Pancreas (tissue), 10 donors: ENCODE data around the gene ANKS6. TPM values are rescaled to one million over a fixed set of nuclear protein-coding genes. Genes with fewer than 3 reads are reported as not detected.

Experiments
- ATAC-seq, 4 donors: fragments of 200-7000 bp; cut with Tn5 transposase; one replicate each; pipeline versions ENCODE4 v1.8.0 to v1.9.1; 2020; ENCODE audit warnings: mild to moderate bottlenecking in 4 of 4, moderate library complexity in 4 of 4
- DNase-seq, 6 donors: peaks; one replicate each; pipeline ENCODE4 v3.0.0-alpha.2; 2020
- FAIRE-seq: peaks from 2 replicates; lab custom pipeline; 2012; peaks lifted over from hg19 to GRCh38; lab: Jason Lieb, UNC
- H3K27ac ChIP-seq, 4 donors: fragments of 200-600 bp; sonication (generic); 1 replicate in 3 of 4; 2 replicates in 1 of 4; pipeline versions ENCODE4 v1.5.0 to v1.8.0; 2020
- H3K27me3 ChIP-seq, 4 donors: fragments of 200-600 bp; one replicate each; pipeline ENCODE4 v1.8.0; 2021
- H3K36me3 ChIP-seq, 3 donors: fragments of 200-600 bp; sonication (generic) in 1 of 3; one replicate each; pipeline versions ENCODE4 v1.5.0 to v1.8.0; 2020 to 2021
- H3K4me1 ChIP-seq, 3 donors: fragments of 200-600 bp; one replicate each; pipeline ENCODE4 v1.8.0; 2021
- H3K4me3 ChIP-seq, 4 donors: fragments of 200-600 bp; sonication (generic) in 2 of 4; one replicate each; pipeline versions ENCODE4 v1.5.0 to v1.8.0; 2020 to 2021
- H3K9me3 ChIP-seq, 4 donors: fragments of 200-600 bp; one replicate each; pipeline ENCODE4 v1.8.0; 2021
- WGBS, 2 donors: extraction: QIAGEN DNeasy Blood & Tissue Kit; methylation state at CpG; one replicate each; pipeline ENCODE4 v1.1.7; 2013; 5-methylcytosine and 5-hydroxymethylcytosine counted together
- intact Hi-C, 3 donors: fragments of 100-400 bp; cut with DNase I; formaldehyde crosslinking; loops; one replicate each; pipeline versions ENCODE4 v1.11.1 to v1.14.2; 2022
- polyA plus RNA-seq, 2 donors: library from polyadenylated mRNA; stranded (reverse); fragments of 200-250 nt; gene quantifications; one replicate each; pipeline ENCODE4 v1.2.3, GENCODE V29; 2013
- total RNA-seq, 6 donors: library from RNA; stranded (reverse); fragmentation: NEBNext Ultra II Directional in 4 of 6; extraction: Animal tissue kit (Norgen Biotek cat#: 25700) in 4 of 6; gene quantifications; one replicate each; pipeline versions ENCODE4 v1.2.1 to v1.2.4, GENCODE V29; 2021 to 2023
- TF ChIP-seq, protein P1 (sequence below), 4 donors: fragments of 200-600 bp; sonication (generic) in 3 of 4; IDR thresholded peaks; one replicate each; pipeline versions ENCODE4 v1.5.0 to v1.8.0; 2021; ENCODE audit warnings: antibody characterized with exemption in 4 of 4
- donor health status: healthy with polysubstance abuse.
- donor health status: DM: no; HTN: no; CAD: no; lungs with moderate emphysema.
- donor health status: DM: no; HTN: no; CAD: no.
- donor health status: control.
- donor health status: control.
- donor health status: Bipolar disorder and iron deficiency.
- donor health status: DM: yes; HTN: yes; CAD: no.
- donor health status: DM: no; HTN: no; CAD: no.
- donor health status: DM: no; HTN: no; CAD: no.
- donor health status: DM: yes; HTN: yes; CAD: no.

ANKS6 gene
- total and polyA plus RNA-seq, 8 donors = 10.6 to 20.6 (median 12.3) TPM

DNA sequence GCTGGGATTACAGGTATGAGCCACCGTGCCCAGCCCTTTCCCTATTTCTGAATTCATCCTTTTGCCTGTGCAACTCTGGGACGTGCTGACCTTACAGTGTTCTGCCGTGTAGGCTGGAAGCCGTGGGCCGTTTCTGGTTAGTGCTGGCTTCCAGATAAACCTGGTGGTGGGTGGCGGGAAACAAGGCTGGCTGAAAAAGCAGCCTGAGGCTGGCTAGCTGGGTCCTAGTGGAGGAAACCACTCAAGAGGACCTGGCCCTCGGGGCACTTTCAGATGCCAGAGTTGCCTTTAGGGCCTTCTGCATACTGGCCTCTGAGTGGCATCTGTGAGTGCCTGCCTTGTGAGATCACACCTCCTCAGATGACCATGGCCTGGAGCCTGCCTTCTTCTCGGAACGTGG, 38.0 kb upstream of the ANKS6 start:
- no peak for FAIRE-seq
- ATAC-seq = no peak
- Histone ChIP-seq H3K4me1 (no peaks in the 10 kb centered on the region), H3K9me3 (no peaks in the 10 kb centered on the region), H3K27me3 (no peaks in the 10 kb centered on the region), H3K27ac (no peak overlapping the region), H3K4me3 (no peak overlapping the region), H3K36me3 (no peaks in the 10 kb centered on the region)
- intact Hi-C loops = no loop called here
- DNase-seq = no peak
- 90 to 95% methylated on average over 9 of the region's 9 CpGs for WGBS, 2 donors
- TF ChIP-seq, protein P1, sequence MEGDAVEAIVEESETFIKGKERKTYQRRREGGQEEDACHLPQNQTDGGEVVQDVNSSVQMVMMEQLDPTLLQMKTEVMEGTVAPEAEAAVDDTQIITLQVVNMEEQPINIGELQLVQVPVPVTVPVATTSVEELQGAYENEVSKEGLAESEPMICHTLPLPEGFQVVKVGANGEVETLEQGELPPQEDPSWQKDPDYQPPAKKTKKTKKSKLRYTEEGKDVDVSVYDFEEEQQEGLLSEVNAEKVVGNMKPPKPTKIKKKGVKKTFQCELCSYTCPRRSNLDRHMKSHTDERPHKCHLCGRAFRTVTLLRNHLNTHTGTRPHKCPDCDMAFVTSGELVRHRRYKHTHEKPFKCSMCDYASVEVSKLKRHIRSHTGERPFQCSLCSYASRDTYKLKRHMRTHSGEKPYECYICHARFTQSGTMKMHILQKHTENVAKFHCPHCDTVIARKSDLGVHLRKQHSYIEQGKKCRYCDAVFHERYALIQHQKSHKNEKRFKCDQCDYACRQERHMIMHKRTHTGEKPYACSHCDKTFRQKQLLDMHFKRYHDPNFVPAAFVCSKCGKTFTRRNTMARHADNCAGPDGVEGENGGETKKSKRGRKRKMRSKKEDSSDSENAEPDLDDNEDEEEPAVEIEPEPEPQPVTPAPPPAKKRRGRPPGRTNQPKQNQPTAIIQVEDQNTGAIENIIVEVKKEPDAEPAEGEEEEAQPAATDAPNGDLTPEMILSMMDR (IDR thresholded peaks at IDR 0.05) = no peak

DNA sequence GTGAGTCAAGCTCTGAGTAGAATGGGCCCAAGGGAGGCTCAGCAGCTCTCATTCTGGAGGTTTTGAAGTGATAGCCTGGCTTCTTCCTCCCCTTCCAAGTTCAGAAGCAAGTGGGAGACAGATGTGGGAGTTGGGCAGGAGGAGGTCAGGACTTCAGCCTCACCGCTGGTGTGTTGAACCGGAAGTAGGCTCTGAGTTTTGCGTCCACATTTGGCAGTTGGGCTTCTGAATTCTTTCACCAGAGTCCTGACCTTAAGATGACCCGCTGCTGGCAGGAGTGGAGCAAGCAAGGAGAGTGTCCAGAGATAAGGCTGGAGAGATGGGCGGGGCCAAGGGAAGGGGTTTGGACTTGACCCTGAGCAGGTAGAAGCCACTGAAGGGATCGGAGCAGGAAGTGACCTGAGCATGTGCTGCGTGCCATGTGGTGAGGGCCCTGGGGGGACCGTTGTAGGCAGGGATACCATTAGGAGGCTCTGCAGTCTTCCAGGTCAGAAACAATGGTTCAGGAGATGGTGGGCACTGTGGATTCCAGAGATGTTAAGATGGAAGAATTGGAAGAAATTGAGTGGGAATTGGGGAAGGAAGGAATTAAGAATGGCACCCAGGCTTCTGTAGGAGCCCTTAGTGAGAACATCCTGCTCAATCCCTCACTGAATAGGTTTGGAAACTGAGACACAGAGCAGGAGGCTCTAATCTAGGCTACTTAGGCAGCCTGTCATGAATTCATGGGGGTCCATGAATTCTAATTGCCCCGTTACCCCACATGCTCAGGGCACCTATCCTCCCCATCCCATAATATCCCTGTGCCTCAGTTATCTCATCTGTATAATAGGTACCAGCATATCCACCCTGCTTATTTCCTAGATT, 37.0 kb upstream of the ANKS6 start:
- H3K36me3 ChIP-seq = no peaks in the 10 kb centered on the region
- FAIRE-seq = no peak
- H3K27ac ChIP-seq = no peak overlapping the region
- peak; percentile 37 to 91 (median 58) for ATAC-seq
- WGBS, 2 donors = 54 to 55% methylated on average over 9 of the region's 9 CpGs
- H3K27me3 ChIP-seq = no peaks in the 10 kb centered on the region
- peak in 4 of 6 donors; percentile 30 to 57 (median 50) for DNase-seq
- intact Hi-C loops = no loop called here
- TF ChIP-seq, protein P1 (IDR thresholded peaks at IDR 0.05) = no peak
- no peaks in the 10 kb centered on the region for H3K9me3 ChIP-seq
- no peak overlapping the region for H3K4me3 ChIP-seq
- H3K4me1 ChIP-seq = no peaks in the 10 kb centered on the region

DNA sequence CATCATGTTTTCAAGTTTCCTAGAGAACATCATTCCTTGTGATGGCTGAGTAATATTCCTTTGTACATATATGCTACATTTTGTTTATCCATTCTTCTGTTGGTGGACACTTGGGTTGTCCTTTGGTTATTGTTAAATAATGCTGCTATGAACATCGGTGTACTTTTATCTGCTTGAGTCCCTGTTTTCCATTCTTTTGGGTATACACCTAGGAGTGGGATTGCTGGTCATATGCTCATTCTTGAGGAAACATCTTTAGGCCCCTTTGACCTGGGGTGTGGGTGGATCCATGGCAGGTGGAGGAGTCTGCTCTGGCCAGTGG, 36.4 kb upstream of the ANKS6 start:
- H3K4me1 ChIP-seq = no peaks in the 10 kb centered on the region
- TF ChIP-seq, protein P1 (IDR thresholded peaks at IDR 0.05) = no peak
- H3K36me3 ChIP-seq = no peaks in the 10 kb centered on the region
- H3K4me3 ChIP-seq = no peak overlapping the region
- H3K27ac ChIP-seq = no peak overlapping the region
- intact Hi-C loops = no loop called here
- WGBS, 2 donors = 98 to 100% methylated on average over 1 of the region's 1 CpG
- no peak for ATAC-seq
- no peaks in the 10 kb centered on the region for H3K27me3 ChIP-seq
- DNase-seq = no peak
- FAIRE-seq = no peak
- H3K9me3 ChIP-seq = no peaks in the 10 kb centered on the region

DNA sequence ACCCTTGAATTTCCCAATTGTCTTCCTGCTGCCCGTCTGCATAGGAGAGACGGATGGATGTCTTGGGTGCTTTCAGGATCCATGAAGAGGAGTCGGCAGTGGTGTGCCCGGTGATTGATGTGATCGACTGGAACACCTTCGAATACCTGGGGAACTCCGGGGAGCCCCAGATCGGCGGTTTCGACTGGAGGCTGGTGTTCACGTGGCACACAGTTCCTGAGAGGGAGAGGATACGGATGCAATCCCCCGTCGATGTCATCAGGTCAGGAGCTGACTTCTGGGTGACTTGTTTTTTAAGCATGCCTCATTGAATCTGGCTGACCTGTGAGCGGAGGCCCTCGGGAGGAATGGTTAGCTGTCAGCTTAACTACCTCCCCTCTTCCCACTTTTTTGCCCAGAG, 35.3 kb upstream of the ANKS6 start:
- WGBS, 2 donors = 93 to 94% methylated on average over 16 of the region's 16 CpGs
- no peak for DNase-seq

More for the DNA sequence above, 35.3 kb upstream of the ANKS6 start:
- H3K27me3 ChIP-seq = no peaks in the 10 kb centered on the region
- FAIRE-seq (no peak), ATAC-seq (no peak)
- intact Hi-C loops = no loop called here
- no peak overlapping the region for H3K27ac ChIP-seq
- peaks cover 0 to under 1% (median 0%) of the 10 kb centered on the region in 3 donors for H3K36me3 ChIP-seq
- H3K4me1 ChIP-seq = no peaks in the 10 kb centered on the region
- TF ChIP-seq, protein P1 (IDR thresholded peaks at IDR 0.05) = no peak
- no peaks in the 10 kb centered on the region for H3K9me3 ChIP-seq
- H3K4me3 ChIP-seq = no peak overlapping the region
